8988T (cell line): ENCODE data around the gene CCNQ.

Experiments
- DNase-seq: peaks from one replicate; pipeline ENCODE4 v3.0.0; 2011

Gene CCNQ

GRCh38 chrX:153598541-153599191, at the start of gene CCNQ:
CCNQ (minus strand) TSS chrX:153599139; CDS start chrX:153599073, 66 bp downstream.
- DNase-seq, result no peak

DNA sequence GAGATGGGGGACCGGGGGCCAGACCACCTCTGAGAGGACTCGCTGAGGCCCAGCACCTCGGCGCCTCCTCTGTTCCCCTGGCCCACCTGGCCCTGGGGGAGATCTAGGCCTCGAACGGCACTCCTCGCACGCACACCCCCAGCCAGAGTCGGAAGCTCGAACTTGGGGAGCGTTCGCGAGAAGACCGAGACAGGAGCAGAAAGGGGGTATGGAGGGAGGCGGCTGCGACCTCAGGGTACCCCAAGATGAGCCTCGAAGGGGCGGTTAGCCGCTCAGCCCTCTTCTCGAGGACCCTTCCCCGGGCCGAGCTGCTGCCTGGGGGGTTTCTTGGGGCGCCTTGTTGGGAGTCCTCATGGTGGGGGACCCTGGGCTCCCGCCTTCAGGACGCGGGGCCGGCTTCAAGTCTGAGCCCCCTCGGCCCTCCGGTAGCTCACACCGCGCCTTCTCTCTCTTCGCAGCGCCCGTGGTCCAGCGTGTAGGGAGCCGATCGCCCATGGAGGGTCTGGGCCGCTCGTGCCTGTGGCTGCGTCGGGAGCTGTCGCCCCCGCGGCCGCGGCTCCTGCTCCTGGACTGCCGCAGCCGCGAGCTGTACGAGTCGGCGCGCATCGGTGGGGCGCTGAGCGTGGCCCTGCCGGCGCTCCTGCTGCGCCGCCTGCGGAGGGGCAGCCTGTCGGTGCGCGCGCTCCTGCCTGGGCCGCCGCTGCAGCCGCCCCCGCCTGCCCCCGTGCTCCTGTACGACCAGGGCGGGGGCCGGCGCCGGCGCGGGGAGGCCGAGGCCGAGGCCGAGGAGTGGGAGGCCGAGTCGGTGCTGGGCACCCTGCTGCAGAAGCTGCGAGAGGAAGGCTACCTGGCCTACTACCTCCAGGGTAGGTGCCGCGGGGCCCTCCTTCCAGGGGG, 48.8 kb upstream of the CCNQ start:
- DNase-seq, result no peak

DNA sequence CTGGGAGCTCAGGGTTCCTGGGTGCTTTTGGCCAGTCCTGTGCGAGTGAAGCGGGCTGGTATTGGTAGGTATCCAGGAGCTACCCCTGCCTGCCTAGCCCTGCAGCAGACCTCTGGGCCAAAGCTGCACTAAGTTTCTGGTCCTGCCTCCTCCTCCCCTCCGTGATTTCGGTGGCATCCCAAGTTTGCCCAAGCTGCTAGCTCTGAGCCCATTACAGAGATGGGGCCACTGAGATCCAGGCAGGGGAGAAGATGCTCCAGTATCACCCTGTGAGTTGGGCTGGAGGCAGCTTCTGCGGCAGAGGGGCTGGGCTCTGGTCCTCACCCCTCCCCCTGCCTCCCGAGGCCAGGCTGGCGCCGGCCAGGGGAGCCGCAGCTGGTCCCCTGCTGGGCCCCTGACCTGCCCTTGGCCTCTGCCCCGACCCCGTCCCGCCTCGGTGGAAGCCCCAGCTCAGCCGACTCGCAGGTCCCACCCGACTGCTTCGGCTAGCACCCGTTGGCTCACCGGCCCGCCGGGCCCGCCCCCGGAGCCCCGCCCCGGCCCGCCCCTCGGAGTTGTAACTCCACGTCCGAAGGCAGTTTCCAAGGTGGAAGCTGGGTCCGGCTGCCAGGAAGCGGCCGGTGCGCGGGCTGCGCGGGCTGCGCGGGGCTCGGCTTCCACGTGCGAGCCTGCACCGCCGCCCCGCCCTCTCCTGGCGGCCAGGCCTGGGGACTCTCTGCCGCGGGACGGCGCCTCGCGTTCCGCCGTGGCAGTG, 47.9 kb upstream of the CCNQ start, which contains the start of gene DUSP9:
Gene DUSP9, plus strand, starts transcription at position 584 of the 754 bp plus-strand sequence. CDS start 751 bp downstream, outside the sequence.
- peak; percentile 83 for DNase-seq

GRCh38 chrX:153645921-153646488, 47.1 kb upstream of the CCNQ start:
- DNase-seq, result no peak

GRCh38 chrX:153645151-153645550, 46.2 kb upstream of the CCNQ start:
- no peak for DNase-seq

- no peak for DNase-seq
Measured at GRCh38 chrX:153644356-153645125, 45.6 kb upstream of the CCNQ start.

DNA sequence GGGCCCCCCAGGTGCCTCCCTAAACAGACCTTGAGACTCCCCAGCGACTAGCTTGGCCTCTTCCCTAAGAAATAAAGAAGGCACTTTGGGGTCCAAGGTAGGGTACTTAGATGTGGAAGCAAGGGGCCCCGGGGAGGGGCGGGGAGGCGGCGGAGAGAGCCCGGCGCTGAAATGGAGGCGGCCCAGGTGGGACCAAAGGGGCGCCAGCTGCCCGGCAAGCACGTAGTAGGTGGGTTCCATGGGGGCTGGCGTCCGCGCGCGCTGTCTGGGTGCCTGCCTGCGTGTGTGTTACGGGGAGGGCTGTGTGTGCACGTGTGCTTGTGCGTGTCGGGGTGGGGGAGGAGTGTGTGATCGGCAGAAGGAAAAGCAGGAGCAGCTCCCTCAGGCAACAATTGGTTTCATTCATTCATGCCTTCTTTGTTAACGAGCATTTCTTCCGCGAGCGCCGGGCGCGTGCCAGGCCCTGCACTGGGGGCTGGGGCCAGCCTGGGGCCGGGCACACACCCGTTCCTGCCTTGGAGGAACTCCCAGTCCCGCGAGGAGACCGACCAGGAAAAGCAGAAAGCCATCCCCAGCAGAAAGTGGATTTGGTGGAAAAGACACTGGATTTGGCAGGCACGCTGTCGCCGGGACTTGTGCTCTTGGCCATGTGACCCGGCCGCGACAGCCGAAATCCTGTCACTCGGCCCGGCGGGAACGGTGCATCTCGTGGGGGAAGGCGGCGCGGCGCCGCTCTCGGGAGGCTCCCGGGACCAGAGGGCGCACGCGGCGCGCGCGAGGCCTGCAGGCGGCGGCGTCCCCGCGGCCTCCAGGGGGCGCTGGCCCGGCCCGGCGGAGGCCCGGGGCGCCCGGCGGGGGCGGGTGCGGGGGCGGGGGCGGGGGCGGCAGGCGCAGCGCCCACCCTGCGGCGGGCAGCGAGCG, 44.8 kb upstream of the CCNQ start:
- DNase-seq, result no peak

- no peak for DNase-seq
Measured at GRCh38 chrX:153642655-153643430, 43.9 kb upstream of the CCNQ start.

- DNase-seq, result no peak
Measured at GRCh38 chrX:153642051-153642654, 43.2 kb upstream of the CCNQ start.

- DNase-seq, result no peak
Measured at GRCh38 chrX:153641627-153642026, 42.7 kb upstream of the CCNQ start.

- no peak for DNase-seq
Measured at GRCh38 chrX:153640736-153641575, 42.0 kb upstream of the CCNQ start.

DNA sequence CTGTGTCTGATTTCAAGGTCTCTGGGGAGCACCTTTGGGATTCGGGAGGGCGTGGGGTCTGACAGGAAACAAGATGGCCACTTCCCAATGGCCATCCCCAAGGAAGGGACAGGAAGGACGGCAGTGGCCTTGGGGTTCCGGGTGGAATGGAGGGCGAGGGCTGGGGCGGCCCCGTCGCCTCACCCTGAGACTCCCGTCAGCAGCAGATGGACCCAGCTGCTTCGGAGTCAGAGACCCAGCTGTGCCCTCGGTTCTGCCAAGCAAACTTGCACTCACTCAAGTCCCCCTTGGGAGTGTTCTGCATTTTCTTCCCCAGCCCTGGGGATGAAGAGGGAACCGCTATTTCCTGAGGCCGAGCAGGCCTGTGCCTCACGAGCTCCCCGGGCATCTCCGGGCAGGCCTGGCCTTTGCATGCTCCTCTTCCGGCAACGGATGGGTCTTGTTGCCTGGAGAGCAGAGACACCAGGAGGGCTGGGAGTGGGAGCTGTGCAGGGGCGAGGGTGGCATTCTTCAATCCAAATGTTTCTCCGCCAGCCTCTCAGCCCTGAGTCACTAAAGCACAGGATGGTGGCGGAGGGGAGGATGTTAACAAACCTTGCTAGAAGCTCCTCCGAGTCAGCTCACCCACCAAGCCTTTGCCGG, 41.2 kb upstream of the CCNQ start:
- no peak for DNase-seq

DNA sequence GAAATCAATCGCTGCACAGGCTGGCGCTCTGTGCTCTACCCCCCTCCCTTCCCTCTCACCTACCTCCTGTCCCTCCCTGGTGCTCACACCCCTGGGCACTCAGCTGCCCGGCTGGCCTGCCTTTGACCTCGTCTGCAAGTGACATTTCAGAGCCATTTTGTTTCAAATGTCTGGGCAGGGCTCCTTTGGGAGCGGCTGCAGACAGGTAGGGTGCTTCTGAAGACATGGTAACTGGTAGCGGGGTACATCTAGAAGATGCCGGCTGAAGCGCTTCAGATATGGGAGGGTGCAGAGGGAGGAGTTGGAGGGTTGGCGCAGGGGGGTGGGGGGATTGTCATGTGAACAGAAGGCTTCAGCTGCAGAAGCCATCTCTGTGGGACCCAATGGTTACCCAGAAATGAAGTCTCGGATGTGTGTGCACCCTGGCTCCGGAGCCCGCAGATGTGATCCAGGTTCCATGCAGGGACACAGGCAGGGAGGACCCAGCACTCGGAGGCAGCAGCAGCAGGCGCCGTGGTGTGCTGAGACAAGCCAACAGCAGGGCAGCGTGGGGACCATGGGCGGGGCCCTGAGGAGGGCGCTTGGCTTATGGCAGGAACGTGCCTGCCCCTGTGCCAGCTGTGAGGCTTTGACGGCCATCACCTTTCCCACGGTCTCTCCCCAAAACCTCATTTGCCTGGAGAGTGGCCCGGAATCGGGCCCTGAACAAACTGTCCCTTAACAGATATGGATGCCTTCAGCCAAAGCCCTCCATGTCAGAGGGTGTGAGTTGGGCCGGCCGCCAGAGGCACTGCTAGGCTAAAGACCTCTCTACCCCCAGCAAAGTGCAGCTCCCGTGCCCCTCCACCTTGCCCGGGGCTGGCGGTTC, 40.5 kb upstream of the CCNQ start:
- no peak for DNase-seq

- DNase-seq, result no peak
Measured at GRCh38 chrX:153638436-153639176, 39.7 kb upstream of the CCNQ start.

GRCh38 chrX:153638041-153638371, 39.1 kb upstream of the CCNQ start:
- DNase-seq, result no peak
